KMS-11 (cell line): Measurements from ENCODE around the gene HCRTR1.

ENCODE experiments used
- H2AFZ ChIP-seq: fragments of 200-600 bp; sonication (generic); 2 replicates; pipeline ENCODE4 v1.6.1; 2016; ENCODE audit warnings: antibody characterized with exemption, mixed run types, low read depth
- H3K27ac ChIP-seq: fragments of 200-600 bp; sonication (generic); 2 replicates; pipeline ENCODE4 v1.6.1; 2016; ENCODE audit warnings: mild to moderate bottlenecking, mixed run types
- H3K27me3 ChIP-seq: fragments of 200-600 bp; sonication (generic); 2 replicates; pipeline ENCODE4 v1.6.1; 2017; ENCODE audit warnings: mild to moderate bottlenecking, low read depth, mixed run types, moderate library complexity; ENCODE audit not compliant: insufficient read depth
- H3K36me3 ChIP-seq: fragments of 200-600 bp; sonication (generic); 2 replicates; pipeline ENCODE4 v1.6.1; 2017; ENCODE audit warnings: mild to moderate bottlenecking, mixed run types; ENCODE audit not compliant: insufficient read depth
- H3K4me1 ChIP-seq: fragments of 200-600 bp; sonication (generic); 2 replicates; pipeline ENCODE4 v1.6.1; 2016; ENCODE audit warnings: mild to moderate bottlenecking, low read depth, mixed run types; ENCODE audit not compliant: poor library complexity, severe bottlenecking
- H3K4me2 ChIP-seq: fragments of 200-600 bp; sonication (generic); 2 replicates; pipeline ENCODE4 v1.7.0; 2016; ENCODE audit warnings: mild to moderate bottlenecking, mixed run types
- H3K4me3 ChIP-seq: fragments of 200-600 bp; sonication (generic); IDR thresholded peaks from 2 replicates; pipeline ENCODE4 v1.6.1; 2017; ENCODE audit warnings: low read depth, low read length, mixed read lengths; ENCODE audit not compliant: insufficient read depth
- H3K79me2 ChIP-seq: fragments of 200-600 bp; sonication (generic); 2 replicates; pipeline ENCODE4 v1.6.1; 2016; ENCODE audit warnings: low read depth, mixed run types; ENCODE audit not compliant: insufficient read depth
- H3K9ac ChIP-seq: fragments of 200-600 bp; sonication (generic); 2 replicates; pipeline ENCODE4 v1.6.1; 2016; ENCODE audit warnings: mild to moderate bottlenecking, mixed run types
- H4K20me1 ChIP-seq: fragments of 200-600 bp; sonication (generic); 2 replicates; pipeline ENCODE4 v1.6.1; 2016; ENCODE audit warnings: mild to moderate bottlenecking, mixed run types; ENCODE audit not compliant: insufficient read depth
- TF ChIP-seq, protein P1 (sequence below): fragments of 200-600 bp; sonication (generic); conservative IDR thresholded peaks from 2 replicates; pipeline ENCODE4 v1.6.1; 2017; ENCODE audit warnings: low read depth, mild to moderate bottlenecking, antibody characterized with exemption, low read length, moderate library complexity, mixed read lengths

HCRTR1 gene

GRCh38 chr1:31654474-31654776 lies 36.9 kb downstream of the HCRTR1 start:
- no peaks in the 10 kb centered on the region for H3K36me3 ChIP-seq
- no peaks in the 10 kb centered on the region for H3K4me1 ChIP-seq
- TF ChIP-seq, protein P1, sequence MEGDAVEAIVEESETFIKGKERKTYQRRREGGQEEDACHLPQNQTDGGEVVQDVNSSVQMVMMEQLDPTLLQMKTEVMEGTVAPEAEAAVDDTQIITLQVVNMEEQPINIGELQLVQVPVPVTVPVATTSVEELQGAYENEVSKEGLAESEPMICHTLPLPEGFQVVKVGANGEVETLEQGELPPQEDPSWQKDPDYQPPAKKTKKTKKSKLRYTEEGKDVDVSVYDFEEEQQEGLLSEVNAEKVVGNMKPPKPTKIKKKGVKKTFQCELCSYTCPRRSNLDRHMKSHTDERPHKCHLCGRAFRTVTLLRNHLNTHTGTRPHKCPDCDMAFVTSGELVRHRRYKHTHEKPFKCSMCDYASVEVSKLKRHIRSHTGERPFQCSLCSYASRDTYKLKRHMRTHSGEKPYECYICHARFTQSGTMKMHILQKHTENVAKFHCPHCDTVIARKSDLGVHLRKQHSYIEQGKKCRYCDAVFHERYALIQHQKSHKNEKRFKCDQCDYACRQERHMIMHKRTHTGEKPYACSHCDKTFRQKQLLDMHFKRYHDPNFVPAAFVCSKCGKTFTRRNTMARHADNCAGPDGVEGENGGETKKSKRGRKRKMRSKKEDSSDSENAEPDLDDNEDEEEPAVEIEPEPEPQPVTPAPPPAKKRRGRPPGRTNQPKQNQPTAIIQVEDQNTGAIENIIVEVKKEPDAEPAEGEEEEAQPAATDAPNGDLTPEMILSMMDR = no peak
- no peaks in the 10 kb centered on the region for H4K20me1 ChIP-seq
- no peak overlapping the region for H3K27ac ChIP-seq
- H3K4me2 ChIP-seq = no peak overlapping the region
- H2AFZ ChIP-seq = no peak overlapping the region
- H3K9ac ChIP-seq = no peak overlapping the region
- H3K27me3 ChIP-seq = peaks cover 4% of the 10 kb centered on the region; the same call in 1 of the 2 replicates
- no peak overlapping the region for H3K4me3 ChIP-seq
- H3K79me2 ChIP-seq = no peaks in the 10 kb centered on the region

GRCh38 chr1:31655104-31655503 lies 37.6 kb downstream of the HCRTR1 start:
- TF ChIP-seq, protein P1 = no peak
- H3K27me3 ChIP-seq = peaks cover 4% of the 10 kb centered on the region; the same call in 1 of the 2 replicates
- no peaks in the 10 kb centered on the region for H3K79me2 ChIP-seq
- H3K4me1 ChIP-seq = no peaks in the 10 kb centered on the region
- no peak overlapping the region for H3K9ac ChIP-seq
- H2AFZ ChIP-seq = no peak overlapping the region
- no peak overlapping the region for H3K4me2 ChIP-seq
- H3K27ac ChIP-seq = no peak overlapping the region
- no peaks in the 10 kb centered on the region for H3K36me3 ChIP-seq
- no peaks in the 10 kb centered on the region for H4K20me1 ChIP-seq
- no peak overlapping the region for H3K4me3 ChIP-seq

GRCh38 chr1:31655756-31656155 lies 38.3 kb downstream of the HCRTR1 start:
- no peaks in the 10 kb centered on the region for H3K4me1 ChIP-seq
- no peak overlapping the region for H3K4me3 ChIP-seq
- no peak overlapping the region for H2AFZ ChIP-seq
- H3K36me3 ChIP-seq = no peaks in the 10 kb centered on the region
- no peaks in the 10 kb centered on the region for H4K20me1 ChIP-seq
- H3K9ac ChIP-seq = no peak overlapping the region
- peaks cover 4% of the 10 kb centered on the region; the same call in 1 of the 2 replicates for H3K27me3 ChIP-seq
- no peaks in the 10 kb centered on the region for H3K79me2 ChIP-seq
- H3K4me2 ChIP-seq = no peak overlapping the region
- TF ChIP-seq, protein P1 = no peak
- no peak overlapping the region for H3K27ac ChIP-seq

GRCh38 chr1:31657020-31657804 lies 39.7 kb downstream of the HCRTR1 start:
- H3K4me2 ChIP-seq = no peak overlapping the region
- H3K27ac ChIP-seq = no peak overlapping the region
- no peak overlapping the region for H3K9ac ChIP-seq
- no peaks in the 10 kb centered on the region for H3K79me2 ChIP-seq
- H3K27me3 ChIP-seq = peaks cover 4% of the 10 kb centered on the region; the same call in 1 of the 2 replicates
- H2AFZ ChIP-seq = no peak overlapping the region
- no peaks in the 10 kb centered on the region for H3K36me3 ChIP-seq
- TF ChIP-seq, protein P1 = no peak
- no peak overlapping the region for H3K4me3 ChIP-seq
- no peaks in the 10 kb centered on the region for H4K20me1 ChIP-seq
- no peaks in the 10 kb centered on the region for H3K4me1 ChIP-seq
